Measurements from ENCODE around the gene SLC26A11.

GRCh38 chr17:80233202-80233601, 13.0 kb downstream of the SLC26A11 start:
- TF ChIP-seq EZH2phosphoT487 (conservative IDR thresholded peaks at IDR 0.05; ENCODE audit: low read length) = no peak
- no peak for TF ChIP-seq CTCF (IDR thresholded peaks at IDR 0.05; ENCODE audit: insufficient read depth, low read length, poor library complexity, severe bottlenecking)
